Measurements from ENCODE around the gene C1S. TPM values are rescaled to one million over a fixed set of nuclear protein-coding genes. Genes with fewer than 3 reads are reported as not detected.

The C1S gene
- total RNA-seq, 1 donor from 2014 or later, result 2.1 TPM

GRCh38 chr12:7101047-7101693 lies 40.7 kb downstream of the C1S start:
- H3K9me3 ChIP-seq (ENCODE audit: low read depth), result no peaks in the 10 kb centered on the region
- H3K4me3 ChIP-seq, result no peak overlapping the region
- TF ChIP-seq EZH2 (IDR thresholded peaks at IDR 0.05) (no peak), EZH2phosphoT487 (IDR thresholded peaks at IDR 0.05) (no peak), CTCF (IDR thresholded peaks at IDR 0.05) (no peak)
- H3K4me1 ChIP-seq, result no peaks in the 10 kb centered on the region
- no peaks in the 10 kb centered on the region for H3K79me2 ChIP-seq (ENCODE audit: low read depth)
- no peak overlapping the region for H3K4me2 ChIP-seq
- Mint-ChIP-seq H3K27ac (no peak overlapping the region), H3K4me1 (peaks cover 2% of the 10 kb centered on the region), H3K4me3 (no peak overlapping the region), H3K9me3 (peaks cover 5% of the 10 kb centered on the region), H3K27me3 (ENCODE audit: insufficient read depth, low read depth) (no peaks in the 10 kb centered on the region), H3K36me3 (peaks cover under 1% of the 10 kb centered on the region)
- H3K27me3 ChIP-seq, result no peaks in the 10 kb centered on the region
- H3K36me3 ChIP-seq, result peaks cover 10% of the 10 kb centered on the region
- H2AFZ ChIP-seq (replicated peaks), result no peak overlapping the region
- H3K9ac ChIP-seq, result no peak overlapping the region
- no peaks in the 10 kb centered on the region for H4K20me1 ChIP-seq (ENCODE audit: low read depth)
- H3F3A ChIP-seq (ENCODE audit: low read depth), result no peaks in the 10 kb centered on the region
- DNase-seq (ENCODE audit: low spot score), result no peak
- no peak overlapping the region for H3K27ac ChIP-seq

GRCh38 chr12:7101694-7102131 lies 41.2 kb downstream of the C1S start:
- no peak overlapping the region for H3K27ac ChIP-seq
- H3K79me2 ChIP-seq (ENCODE audit: low read depth), result no peaks in the 10 kb centered on the region
- H3K27me3 Mint-ChIP-seq (ENCODE audit: insufficient read depth, low read depth), result no peaks in the 10 kb centered on the region
- no peak overlapping the region for H3K9ac ChIP-seq
- H3K27ac Mint-ChIP-seq, result no peak overlapping the region
- H3K4me1 Mint-ChIP-seq, result peaks cover 2% of the 10 kb centered on the region
- no peak for DNase-seq (ENCODE audit: low spot score)
- TF ChIP-seq EZH2phosphoT487 (IDR thresholded peaks at IDR 0.05) (no peak), CTCF (IDR thresholded peaks at IDR 0.05) (no peak), EZH2 (IDR thresholded peaks at IDR 0.05) (no peak)
- H3F3A ChIP-seq (ENCODE audit: low read depth), result no peaks in the 10 kb centered on the region
- no peak overlapping the region for H3K4me3 Mint-ChIP-seq
- no peaks in the 10 kb centered on the region for H3K27me3 ChIP-seq
- H4K20me1 ChIP-seq (ENCODE audit: low read depth), result no peaks in the 10 kb centered on the region
- peaks cover 14% of the 10 kb centered on the region for H3K36me3 ChIP-seq
- H3K9me3 Mint-ChIP-seq, result peaks cover 10% of the 10 kb centered on the region
- H3K9me3 ChIP-seq (ENCODE audit: low read depth), result no peaks in the 10 kb centered on the region
- no peak overlapping the region for H3K4me2 ChIP-seq
- peaks cover 6% of the 10 kb centered on the region for H3K36me3 Mint-ChIP-seq
- H3K4me3 ChIP-seq, result no peak overlapping the region
- no peak overlapping the region for H2AFZ ChIP-seq (replicated peaks)
- no peaks in the 10 kb centered on the region for H3K4me1 ChIP-seq

- Mint-ChIP-seq H3K27ac (no peak overlapping the region), H3K4me3 (no peak overlapping the region), H3K9me3 (peaks cover 12% of the 10 kb centered on the region), H3K4me1 (peaks cover 2% of the 10 kb centered on the region), H3K27me3 (ENCODE audit: insufficient read depth, low read depth) (no peaks in the 10 kb centered on the region), H3K36me3 (peaks cover 8% of the 10 kb centered on the region)
- no peak for TF ChIP-seq EZH2 (IDR thresholded peaks at IDR 0.05)
- no peak for TF ChIP-seq CTCF (IDR thresholded peaks at IDR 0.05)
- Histone ChIP-seq H3F3A (ENCODE audit: low read depth) (peaks cover 2% of the 10 kb centered on the region), H3K9me3 (ENCODE audit: low read depth) (peaks cover 4% of the 10 kb centered on the region), H3K4me3 (no peak overlapping the region), H3K4me1 (no peaks in the 10 kb centered on the region), H4K20me1 (ENCODE audit: low read depth) (no peaks in the 10 kb centered on the region), H3K36me3 (peaks cover 18% of the 10 kb centered on the region), H3K27me3 (no peaks in the 10 kb centered on the region), H3K9ac (no peak overlapping the region), H3K4me2 (no peak overlapping the region), H3K27ac (no peak overlapping the region), H2AFZ (replicated peaks) (no peak overlapping the region), H3K79me2 (ENCODE audit: low read depth) (peaks cover 7% of the 10 kb centered on the region)
- no peak for DNase-seq (ENCODE audit: low spot score)
Observed at GRCh38 chr12:7102582-7102981, 42.1 kb downstream of the C1S start.

Measured in neural progenitor cell (in vitro differentiated cells).